GM21515 (cell line): ENCODE results near the gene COX10.
"Not testable (repeated sequence)": the region's sequence is repeated elsewhere in the genome, so short reads cannot be mapped to it uniquely, and the experiment has no call there.

Experiments
- ATAC-seq: cut with Tn5 transposase; IDR thresholded peaks from one replicate; pipeline ENCODE4 v1.9.1; 2021; ENCODE audit not compliant: unreplicated experiment

COX10 gene

DNA sequence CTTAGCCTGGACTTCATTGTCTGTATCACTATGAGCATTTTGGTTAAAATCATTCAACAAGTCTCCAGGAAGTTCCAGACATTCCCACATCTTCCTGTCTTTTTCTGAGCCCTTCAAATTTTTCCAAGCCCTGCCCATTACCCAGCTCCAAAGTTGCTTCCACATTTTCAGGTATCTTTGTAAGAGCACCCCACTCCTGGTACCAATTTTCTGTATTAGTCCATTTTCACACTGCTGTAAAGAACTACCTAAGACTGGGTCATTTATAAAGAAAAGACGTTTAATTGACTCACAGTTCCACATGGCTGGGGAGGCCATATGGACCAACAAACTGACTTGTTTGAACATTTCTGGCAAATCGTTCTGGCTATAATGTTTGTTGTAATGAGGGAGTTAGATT is 100.0 kb downstream of the COX10 start:
- ATAC-seq, result no peak

- no peak for ATAC-seq
These were observed 100.6 kb downstream of the COX10 start for GRCh38 chr17:14169901-14170300.

DNA sequence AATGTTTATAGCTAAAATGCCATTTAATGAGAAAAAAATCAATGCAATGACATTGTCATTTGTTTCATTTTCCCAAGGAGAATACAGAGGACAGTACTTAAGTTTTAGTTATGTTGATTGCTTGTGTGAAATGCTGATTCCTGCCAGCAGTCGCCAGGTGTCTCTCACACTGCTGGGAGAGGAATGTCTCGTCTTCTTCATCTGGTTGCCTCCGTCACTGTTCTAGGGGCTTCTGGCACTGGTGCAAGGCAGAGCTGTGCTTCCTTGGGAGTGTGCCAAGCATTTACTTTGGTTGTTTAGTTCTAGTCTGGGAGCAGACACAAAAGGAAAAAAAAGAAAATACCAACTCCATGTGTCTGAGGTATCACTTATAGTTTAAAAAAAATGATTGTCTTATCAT is 107.7 kb downstream of the COX10 start:
- ATAC-seq, result not testable (repeated sequence)

DNA sequence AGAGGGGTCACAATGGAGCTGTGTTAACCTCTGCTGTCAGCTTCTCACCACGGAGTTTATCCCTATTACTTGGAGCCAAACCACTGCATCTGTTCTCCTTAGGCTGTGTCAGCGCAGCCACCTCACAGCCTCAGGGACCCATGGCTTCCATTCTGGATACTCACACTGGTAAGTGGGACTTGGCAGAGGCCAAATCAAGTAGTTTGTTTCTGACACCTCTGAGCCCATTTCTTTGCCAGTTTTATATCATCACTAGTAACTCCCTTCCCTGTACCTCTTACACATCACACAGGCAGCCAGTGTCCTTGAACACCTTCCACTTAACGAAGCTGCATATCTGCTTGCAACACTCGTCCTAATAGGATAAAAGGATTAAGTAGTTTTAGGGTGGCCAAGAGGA is 108.5 kb downstream of the COX10 start:
- ATAC-seq, result not testable (repeated sequence)

GRCh38 chr17:14179951-14180350 is 110.6 kb downstream of the COX10 start:
- not testable (repeated sequence) for ATAC-seq

- not testable (repeated sequence) for ATAC-seq
These were observed 112.8 kb downstream of the COX10 start for GRCh38 chr17:14182084-14182483.

- ATAC-seq, result not testable (repeated sequence)
These were observed 115.2 kb downstream of the COX10 start for GRCh38 chr17:14184536-14184935.

- ATAC-seq, result not testable (repeated sequence)
These were observed 117.1 kb downstream of the COX10 start for GRCh38 chr17:14186443-14186842.

- not testable (repeated sequence) for ATAC-seq
These were observed 121.5 kb downstream of the COX10 start for GRCh38 chr17:14190774-14191173.

GRCh38 chr17:14191469-14191868 is 122.2 kb downstream of the COX10 start:
- ATAC-seq, result not testable (repeated sequence)

DNA sequence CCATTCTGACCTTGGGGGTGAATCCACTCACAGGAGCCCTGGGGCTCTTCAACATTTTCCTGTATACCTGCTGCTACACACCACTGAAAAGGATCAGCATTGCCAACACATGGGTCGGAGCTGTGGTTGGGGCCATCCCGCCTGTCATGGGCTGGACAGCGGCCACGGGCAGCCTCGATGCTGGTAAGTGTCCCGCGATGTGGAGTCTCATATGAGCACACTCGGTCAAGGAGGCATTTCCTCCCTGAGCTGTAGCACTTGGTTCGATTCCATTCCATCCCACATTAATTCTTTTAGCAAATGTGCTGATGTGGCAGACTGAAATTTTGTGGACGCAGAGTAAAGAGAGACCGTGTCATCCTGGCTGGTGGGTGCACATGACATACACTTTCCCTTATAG is 122.7 kb downstream of the COX10 start:
- ATAC-seq, result not testable (repeated sequence)

DNA sequence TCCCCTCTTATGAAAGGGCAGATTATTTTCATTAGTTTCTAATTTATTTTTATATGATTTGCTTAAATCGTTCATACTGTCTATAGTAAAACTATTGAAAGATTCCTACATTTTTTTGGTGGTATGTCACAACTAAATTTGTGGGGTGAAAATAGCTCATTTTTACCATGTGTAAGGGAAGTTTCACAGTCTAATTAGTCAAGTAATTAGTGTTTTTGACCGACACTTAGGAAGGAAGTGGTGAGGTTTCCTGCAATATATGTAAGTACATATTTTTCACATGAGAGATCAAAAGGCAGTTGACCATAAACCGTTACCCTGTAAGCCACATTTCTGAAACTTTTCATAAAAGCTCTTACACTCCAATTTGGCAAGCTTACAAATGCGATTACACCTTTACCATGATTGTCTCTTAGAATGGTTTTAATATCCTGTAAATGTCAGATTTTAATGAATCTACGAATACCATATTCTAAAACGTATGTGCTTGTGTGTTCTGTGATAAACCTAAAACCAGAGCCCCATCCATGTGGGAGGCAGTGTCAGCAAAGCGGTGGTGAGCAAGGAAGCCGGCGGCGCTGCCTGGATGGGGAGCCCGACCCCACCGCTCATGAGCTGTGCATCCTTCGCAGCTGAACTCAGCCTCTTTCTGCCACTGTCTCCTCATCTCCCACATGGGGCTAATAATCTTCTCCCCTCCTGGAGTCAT is 123.5 kb downstream of the COX10 start:
- not testable (repeated sequence) for ATAC-seq

- no peak for ATAC-seq
These were observed 127.2 kb downstream of the COX10 start for GRCh38 chr17:14196377-14196997.

DNA sequence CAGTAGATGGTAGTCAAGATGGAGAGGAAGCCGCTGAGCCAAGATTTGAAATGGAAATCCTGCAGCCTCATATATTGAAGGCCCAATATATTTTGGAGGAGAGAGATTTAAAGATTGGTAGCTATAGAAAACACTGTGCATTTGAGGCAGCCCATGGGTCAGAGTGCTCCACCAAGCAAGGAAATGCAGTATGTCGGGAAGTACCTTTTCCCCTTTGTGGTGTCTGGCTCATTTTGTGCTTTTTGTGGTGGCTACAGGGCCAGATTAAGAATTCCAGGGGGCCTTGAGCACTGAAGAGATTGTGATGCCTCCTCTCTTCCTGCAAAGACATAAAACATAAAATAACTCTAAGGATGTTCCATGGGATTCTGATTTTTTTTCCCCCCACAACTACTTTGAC is 127.8 kb downstream of the COX10 start:
- no peak for ATAC-seq

DNA sequence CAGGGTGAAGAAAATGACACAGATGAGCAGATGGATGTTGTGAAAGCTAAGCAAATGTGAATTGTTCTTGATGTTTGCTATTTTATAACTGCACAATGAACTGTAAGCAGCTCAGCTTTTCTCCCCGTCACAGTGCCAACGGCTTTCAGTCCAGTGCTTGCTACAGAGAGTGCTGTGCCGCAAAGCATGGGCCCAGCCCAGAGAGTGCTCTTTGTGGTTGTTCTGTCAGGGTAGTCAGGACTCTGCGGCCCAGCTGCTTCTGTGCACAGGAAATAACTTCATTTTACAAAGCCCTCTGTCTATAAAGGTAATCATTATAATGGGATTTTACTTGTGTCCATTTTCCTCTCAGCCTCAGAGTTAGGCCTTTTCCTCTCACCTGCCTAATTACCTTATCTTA is 128.3 kb downstream of the COX10 start:
- ATAC-seq, result no peak

GRCh38 chr17:14198013-14198412 is 128.7 kb downstream of the COX10 start:
- ATAC-seq, result no peak

DNA sequence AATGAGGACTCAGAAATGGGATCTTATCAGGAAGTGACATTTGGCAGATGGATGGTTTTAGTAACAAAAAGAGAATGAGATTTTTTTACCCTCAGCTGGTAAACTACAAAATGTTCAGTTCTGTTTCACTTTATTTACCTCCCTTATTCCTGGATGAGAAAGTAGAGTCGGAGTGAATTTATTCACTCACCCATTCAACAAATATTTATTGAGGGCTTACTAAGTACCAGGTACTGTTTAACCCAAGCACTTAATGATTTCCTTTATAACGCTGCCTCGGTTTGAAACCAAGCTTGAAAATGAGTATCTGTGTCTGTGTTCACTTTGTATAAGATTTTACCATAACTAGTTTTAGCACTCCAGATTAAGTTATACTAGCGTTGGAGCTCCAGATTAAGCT is 129.3 kb downstream of the COX10 start:
- ATAC-seq, result no peak

- no peak for ATAC-seq
These were observed 130.3 kb downstream of the COX10 start for GRCh38 chr17:14199601-14200000.

- ATAC-seq, result no peak
These were observed 131.1 kb downstream of the COX10 start for GRCh38 chr17:14200354-14200753.

GRCh38 chr17:14201021-14201987 is 132.0 kb downstream of the COX10 start:
- ATAC-seq, result no peak

DNA sequence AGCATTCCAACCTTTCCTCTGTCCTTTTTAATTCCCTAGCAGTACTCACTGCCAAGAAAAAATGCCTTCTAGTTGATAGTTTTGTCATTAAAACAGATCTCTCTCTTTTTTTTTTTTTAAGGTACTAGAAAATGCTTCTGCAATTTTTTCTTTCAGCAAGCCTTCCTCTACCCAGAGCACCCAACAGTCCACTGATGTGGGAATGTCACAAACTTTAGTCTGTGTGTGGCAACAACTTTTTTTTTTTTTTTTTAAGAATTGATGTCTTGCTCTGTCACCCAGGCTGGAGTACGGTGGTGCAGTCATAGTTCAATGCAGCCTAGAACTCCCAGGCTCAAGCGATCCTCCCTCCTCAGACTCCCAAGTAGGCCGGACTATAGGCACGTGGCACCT is 132.7 kb downstream of the COX10 start:
- no peak for ATAC-seq
